GM12892 (cell line): Measurements from ENCODE around the gene ACTG2.
A peak's percentile ranks its signal among the peaks of the same experiment; 100 is the strongest.

Source experiments
- DNase-seq: peaks from one replicate; pipeline ENCODE4 v3.0.0; 2011; ENCODE audit not compliant: insufficient read length
- FAIRE-seq: peaks from 2 replicates; lab custom pipeline; 2011; peaks lifted over from hg19 to GRCh38; lab: Jason Lieb, UNC
- POLR2A ChIP-seq: IDR thresholded peaks from 2 replicates; pipeline ENCODE4 v1.6.1; 2011; ENCODE audit warnings: low read depth, low read length, control low read depth
- POLR2AphosphoS5 ChIP-seq: IDR thresholded peaks from 2 replicates; pipeline ENCODE4 v1.6.1; 2011; ENCODE audit warnings: low read depth, low read length, control low read depth
- TAF1 ChIP-seq: IDR thresholded peaks from 2 replicates; pipeline ENCODE4 v1.6.1; 2011; ENCODE audit warnings: low read depth, mild to moderate bottlenecking, control low read depth, low read length, borderline replicate concordance

The ACTG2 gene

DNA sequence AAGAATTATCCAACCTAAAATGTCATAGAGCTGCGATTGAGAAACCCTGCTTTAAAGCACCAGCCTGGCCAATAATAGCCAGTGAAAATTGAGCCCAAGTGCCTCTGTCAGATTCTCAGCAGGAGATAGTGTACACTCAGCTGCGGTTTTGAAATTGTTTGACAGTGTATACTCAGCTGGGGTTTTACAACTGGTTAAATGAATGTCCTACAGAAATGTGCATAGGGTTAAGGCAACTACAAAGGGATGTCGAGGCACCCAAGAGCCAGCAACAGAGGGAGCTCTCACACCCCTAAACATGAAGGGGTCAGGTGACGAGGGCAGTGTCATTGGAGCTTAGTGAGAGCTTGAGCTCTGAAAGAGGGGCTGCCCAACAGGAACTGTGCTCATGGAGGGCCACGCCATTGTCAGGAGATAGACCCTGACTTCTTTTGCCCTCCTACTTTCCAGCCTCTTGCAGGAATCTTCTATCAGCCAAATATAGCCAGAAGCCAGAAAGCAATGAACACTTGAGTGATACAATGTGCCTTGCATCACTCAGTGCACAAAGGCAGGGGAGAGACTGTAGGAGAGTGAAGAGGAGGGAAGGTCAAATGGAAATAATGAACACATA is 15.1 kb downstream of the ACTG2 start:
- TF ChIP-seq POLR2AphosphoS5 (no peak), POLR2A (no peak), TAF1 (no peak)
- FAIRE-seq: peak; percentile 64
- DNase-seq: peak; percentile 44

DNA sequence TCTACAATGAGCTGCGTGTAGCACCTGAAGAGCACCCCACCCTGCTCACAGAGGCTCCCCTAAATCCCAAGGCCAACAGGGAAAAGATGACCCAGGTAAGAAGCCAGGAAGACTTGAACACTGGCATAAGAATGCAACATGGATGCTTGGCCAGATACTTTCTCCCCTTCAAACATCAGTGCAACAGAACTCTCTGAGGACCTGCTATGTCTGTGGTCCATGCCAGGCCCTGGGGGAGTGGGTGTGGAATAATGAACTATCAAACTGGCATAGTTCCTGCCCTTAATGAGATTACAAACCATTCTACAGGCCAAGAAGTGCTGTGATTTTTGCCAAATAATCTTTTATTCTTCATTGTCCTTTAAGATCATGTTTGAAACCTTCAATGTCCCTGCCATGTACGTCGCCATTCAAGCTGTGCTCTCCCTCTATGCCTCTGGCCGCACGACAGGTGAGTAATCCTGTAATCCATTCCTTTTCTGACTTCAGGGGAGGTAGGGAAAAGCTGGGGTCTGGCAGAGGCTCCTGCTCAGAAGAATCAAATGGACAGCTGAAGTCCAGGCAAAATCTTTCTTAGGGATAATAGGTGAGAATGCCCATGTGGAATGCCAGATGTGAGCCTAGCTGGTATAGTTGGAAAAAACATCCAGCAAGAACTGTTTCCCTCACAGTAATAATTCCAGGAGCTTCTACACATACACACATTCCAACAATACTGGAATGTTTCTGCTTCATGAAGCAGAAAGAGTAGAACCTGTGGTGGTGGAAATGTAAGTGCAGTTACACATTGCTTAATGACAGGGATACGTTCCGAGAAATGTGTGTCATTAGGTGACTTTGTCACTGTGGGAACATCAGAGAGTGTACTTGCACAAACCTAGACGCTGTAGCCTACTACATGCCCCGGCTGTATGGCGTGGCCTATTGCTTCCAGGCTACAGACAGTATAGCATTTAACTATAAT is 16.2 kb downstream of the ACTG2 start:
- TF ChIP-seq POLR2AphosphoS5: no peak
- no peak for TF ChIP-seq POLR2A
- TF ChIP-seq TAF1: no peak
- FAIRE-seq (no peak), DNase-seq (no peak)

DNA sequence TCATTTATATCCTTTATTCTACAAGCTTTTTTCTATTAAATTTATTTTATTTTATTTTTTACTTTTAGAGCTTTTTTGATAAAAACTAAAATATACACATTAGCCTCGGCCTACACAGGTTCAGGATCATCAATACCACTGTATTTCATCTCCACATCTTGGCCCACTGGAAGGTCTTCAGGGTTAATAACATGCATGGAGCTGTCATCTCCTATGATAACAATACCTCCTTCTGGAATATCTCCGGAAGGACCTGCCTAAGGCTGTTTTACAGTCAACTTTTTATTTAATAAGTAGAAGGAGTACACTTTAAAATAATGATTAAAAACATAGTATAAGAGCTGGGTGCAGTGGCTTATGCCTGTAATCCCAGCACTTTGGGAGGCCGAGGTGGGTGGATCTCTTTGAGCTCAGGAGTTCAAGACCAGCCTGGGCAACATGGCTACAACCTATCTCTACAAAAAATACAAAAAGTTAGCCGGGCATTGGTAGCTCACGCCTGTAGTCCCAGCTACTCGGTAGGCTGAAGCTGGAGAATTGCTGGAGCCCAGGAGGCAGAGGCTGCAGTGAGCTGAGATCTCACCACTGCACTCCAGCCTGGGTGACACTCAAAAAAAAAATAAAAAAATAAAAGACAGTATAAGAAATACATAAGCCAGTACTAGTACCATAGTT is 18.2 kb downstream of the ACTG2 start:
- TF ChIP-seq POLR2A: no peak
- no peak for TF ChIP-seq TAF1
- no peak for TF ChIP-seq POLR2AphosphoS5
- DNase-seq: no peak
- FAIRE-seq: no peak

DNA sequence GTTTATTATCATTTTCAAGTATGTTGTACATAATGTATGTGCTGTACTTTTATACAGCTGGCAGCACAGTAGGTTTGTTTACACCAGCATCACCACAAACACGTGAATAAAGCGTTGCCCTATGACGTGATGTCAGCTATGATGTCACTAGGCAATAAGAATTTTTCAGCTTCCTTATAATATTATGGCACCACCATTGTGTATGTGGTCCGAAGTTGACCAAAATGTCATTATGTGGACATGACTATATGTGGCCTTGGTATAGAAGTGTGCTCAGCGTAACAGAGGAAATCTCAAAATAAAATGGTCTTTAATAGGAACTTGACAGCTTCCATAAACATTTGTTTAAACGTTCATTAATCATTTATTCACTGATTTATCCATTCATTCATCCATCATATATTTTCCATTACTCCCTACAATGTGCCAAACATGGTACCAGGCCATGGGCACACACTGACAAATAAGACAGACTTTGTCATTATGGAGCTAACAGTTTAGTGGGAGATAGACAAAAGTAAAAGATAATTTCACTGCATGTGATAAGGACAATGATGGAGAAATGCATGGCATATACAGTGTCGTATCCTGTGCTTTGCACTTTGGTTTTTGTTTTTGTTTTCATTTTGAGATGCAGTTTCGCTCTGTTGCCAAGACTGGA is 18.9 kb downstream of the ACTG2 start:
- FAIRE-seq (no peak), DNase-seq (no peak)
- TF ChIP-seq TAF1 (no peak), POLR2A (no peak), POLR2AphosphoS5 (no peak)

DNA sequence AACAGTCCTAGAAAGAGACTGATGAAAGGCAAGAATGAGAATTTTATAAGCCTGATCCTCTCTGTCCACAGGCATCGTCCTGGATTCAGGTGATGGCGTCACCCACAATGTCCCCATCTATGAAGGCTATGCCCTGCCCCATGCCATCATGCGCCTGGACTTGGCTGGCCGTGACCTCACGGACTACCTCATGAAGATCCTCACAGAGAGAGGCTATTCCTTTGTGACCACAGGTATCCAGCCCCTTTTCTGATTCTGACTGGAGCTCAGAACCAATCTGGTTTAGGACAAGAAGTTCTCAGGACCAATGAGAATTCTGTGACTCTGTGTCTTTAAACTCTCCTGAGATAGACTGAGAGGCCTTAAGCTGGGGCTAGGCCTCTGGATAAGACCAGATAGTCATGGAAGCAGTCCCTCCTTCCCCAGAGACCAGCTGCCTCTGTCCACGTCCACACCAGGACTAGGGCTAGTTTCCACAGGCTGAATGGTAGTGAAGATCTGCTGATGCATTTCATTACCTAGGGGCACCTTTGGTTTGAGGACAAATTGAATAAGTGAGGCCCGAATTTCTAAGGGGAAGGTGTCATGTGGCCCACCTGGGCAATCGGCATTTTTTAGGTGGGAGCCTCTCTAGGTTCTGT is 20.7 kb downstream of the ACTG2 start:
- TF ChIP-seq TAF1 (no peak), POLR2A (no peak), POLR2AphosphoS5 (no peak)
- DNase-seq (no peak), FAIRE-seq (no peak)

DNA sequence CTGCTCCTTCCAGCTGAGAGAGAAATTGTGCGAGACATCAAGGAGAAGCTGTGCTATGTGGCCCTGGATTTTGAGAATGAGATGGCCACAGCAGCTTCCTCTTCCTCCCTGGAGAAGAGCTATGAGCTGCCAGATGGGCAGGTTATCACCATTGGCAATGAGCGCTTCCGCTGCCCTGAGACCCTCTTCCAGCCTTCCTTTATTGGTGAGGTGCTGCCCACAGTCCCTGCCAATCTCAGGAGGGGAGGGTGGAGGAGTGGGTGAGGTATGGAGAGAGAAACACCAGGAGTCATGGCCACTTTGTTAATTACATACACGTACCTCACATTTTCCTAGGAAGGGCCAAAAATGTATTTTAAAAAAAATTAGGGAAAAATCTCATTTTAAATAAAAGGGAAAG is 21.9 kb downstream of the ACTG2 start:
- TF ChIP-seq POLR2AphosphoS5 (no peak), TAF1 (no peak), POLR2A (no peak)
- FAIRE-seq (no peak), DNase-seq (no peak)

DNA sequence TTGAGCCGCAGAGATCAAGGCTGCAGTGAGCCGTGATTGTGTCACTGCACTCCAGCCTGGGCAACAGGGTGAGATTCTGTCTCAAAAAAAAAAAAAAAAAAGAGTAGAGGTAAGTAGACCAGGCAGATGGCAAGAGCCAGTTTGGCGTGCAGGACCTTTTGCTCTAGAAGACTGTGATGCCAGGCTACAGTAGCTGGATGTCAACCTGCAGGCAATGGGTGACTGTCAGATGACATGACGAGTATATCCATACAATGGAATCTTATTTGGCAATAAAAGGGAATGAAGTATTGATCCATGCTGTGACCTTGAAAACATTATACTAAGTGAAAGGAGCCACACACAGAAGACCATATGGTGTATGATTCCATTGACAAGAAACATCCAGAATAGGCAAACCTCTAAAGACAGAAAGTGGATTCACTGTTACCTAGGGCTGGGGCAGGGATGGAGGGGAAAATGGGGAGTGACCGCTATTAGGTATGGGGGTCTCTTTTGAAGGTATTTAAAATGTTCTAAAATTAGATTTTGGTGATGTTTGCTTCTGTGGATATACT is 22.7 kb downstream of the ACTG2 start:
- DNase-seq (no peak), FAIRE-seq (no peak)
- TF ChIP-seq POLR2AphosphoS5 (no peak), POLR2A (no peak), TAF1 (no peak)

DNA sequence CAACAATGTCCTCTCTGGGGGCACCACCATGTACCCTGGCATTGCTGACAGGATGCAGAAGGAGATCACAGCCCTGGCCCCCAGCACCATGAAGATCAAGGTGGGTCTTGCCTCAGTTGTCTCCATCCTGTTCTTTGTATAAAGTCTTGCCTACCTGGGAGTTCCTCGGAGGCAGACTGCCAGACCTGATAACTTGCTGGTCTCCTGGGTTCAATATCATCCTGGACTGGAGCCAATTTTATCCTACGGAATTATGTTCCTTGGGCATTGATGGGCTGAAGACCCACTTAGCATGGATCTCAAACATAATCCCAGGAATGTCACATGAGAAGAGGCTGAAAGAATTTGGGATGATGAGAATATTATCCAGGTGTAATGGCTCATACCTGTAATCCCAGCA is 23.9 kb downstream of the ACTG2 start:
- DNase-seq (no peak), FAIRE-seq (no peak)
- TF ChIP-seq TAF1 (no peak), POLR2A (no peak), POLR2AphosphoS5 (no peak)

DNA sequence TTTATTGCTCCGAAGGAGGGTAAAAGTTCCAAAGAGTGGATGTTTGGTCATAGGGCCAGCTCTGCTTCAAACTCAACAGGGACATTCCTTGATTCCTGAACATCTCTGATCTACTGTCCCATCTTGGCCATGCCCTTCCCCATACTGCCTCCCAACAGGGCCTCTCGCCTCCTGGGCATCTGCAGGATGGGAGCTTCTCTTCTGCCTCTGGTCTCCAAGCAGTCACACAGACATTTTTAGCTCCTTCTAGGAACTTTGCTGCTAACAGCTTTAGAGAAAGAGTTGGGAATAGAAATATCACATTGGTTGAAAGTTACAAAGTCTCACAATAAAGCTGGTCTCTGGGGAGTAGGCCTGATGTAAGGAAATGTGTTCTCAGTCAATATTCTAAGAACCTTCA is 24.5 kb downstream of the ACTG2 start:
- DNase-seq (no peak), FAIRE-seq (no peak)
- TF ChIP-seq POLR2AphosphoS5 (no peak), POLR2A (no peak), TAF1 (no peak)

DNA sequence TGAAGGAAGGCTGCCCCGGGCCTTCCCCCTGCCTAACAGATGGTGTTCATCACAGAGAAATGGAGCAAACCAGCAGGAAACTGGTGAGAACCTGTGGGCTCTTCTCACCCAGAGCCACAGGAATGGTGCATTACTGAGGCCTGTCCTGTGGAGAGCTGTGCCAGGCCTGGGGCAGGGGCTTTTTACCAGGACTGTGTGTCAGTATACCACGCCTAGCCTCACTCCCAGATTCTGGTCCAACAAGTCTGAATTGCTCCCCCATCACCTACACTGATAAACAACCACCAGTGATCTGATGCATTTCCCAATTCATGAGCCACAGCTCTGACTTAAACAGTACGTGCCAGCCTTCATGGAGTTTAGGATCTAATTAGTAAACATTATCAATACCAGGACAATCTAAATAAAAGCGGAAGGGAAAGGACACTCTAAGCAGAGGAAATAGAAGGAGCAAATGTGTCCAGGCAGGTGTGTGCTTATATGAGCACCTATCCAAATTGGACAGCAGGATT is 24.9 kb downstream of the ACTG2 start:
- FAIRE-seq: peak; percentile 21
- DNase-seq: no peak
- no peak for TF ChIP-seq TAF1
- TF ChIP-seq POLR2A: no peak
- no peak for TF ChIP-seq POLR2AphosphoS5
